Natural killer cell (primary cell): Measurements from ENCODE around the gene PGLYRP3. TPM values are rescaled to one million over a fixed set of nuclear protein-coding genes. Genes with fewer than 3 reads are reported as not detected.

Experiments used
- ATAC-seq, 3 donors: fragments of 150-1000 bp in 2 of 3; fragments of 200-7000 bp in 1 of 3; cut with Tn5 transposase; 1 replicate in 1 of 3; 2 replicates in 2 of 3; pipeline ENCODE4 v1.10.0; 2021; ENCODE audit warnings: mild to moderate bottlenecking in 2 of 3, moderate library complexity in 2 of 3
- DNase-seq, 2 donors: peaks; one replicate each; pipeline versions ENCODE4 v3.0.0 to v3.0.0-alpha.2; 2013 to 2021; ENCODE audit warnings: mixed read lengths in 1 of 2
- H3K27ac ChIP-seq: one replicate; pipeline ENCODE4 v1.5.1; 2013; ENCODE audit warnings: mild to moderate bottlenecking, low read length
- H3K27me3 ChIP-seq: one replicate; pipeline ENCODE4 v1.6.1; 2013; ENCODE audit warnings: low read length; ENCODE audit not compliant: control insufficient read depth, insufficient read depth
- H3K36me3 ChIP-seq: one replicate; pipeline ENCODE4 v1.6.1; 2013; ENCODE audit warnings: low read length; ENCODE audit not compliant: control insufficient read depth, insufficient read depth
- H3K4me1 ChIP-seq: one replicate; pipeline ENCODE4 v1.6.1; 2013; ENCODE audit warnings: low read length; ENCODE audit not compliant: control insufficient read depth, insufficient read depth
- H3K4me3 ChIP-seq: one replicate; pipeline ENCODE4 v1.5.1; 2013; ENCODE audit warnings: low read length
- H3K9me3 ChIP-seq: one replicate; pipeline ENCODE4 v1.6.1; 2013; ENCODE audit warnings: low read length; ENCODE audit not compliant: control insufficient read depth, insufficient read depth
- H3K27ac Mint-ChIP-seq, 2 donors: one replicate each; pipeline ENCODE4 v1.8.0; 2022; ENCODE audit warnings: mild to moderate bottlenecking in 2 of 2, mixed read lengths in 2 of 2, moderate library complexity in 1 of 2
- H3K27me3 Mint-ChIP-seq, 2 donors: one replicate each; pipeline ENCODE4 v1.8.0; 2022; ENCODE audit warnings: low read depth in 2 of 2, mixed read lengths in 2 of 2
- H3K36me3 Mint-ChIP-seq: one replicate; pipeline ENCODE4 v1.8.0; 2022; ENCODE audit warnings: mixed read lengths
- H3K4me1 Mint-ChIP-seq, 2 donors: one replicate each; pipeline ENCODE4 v1.8.0; 2022; ENCODE audit warnings: mixed read lengths in 2 of 2
- H3K4me3 Mint-ChIP-seq: one replicate; pipeline ENCODE4 v1.8.0; 2022; ENCODE audit warnings: mild to moderate bottlenecking, moderate library complexity, mixed read lengths
- H3K9me3 Mint-ChIP-seq, 2 donors: one replicate each; pipeline ENCODE4 v1.8.0; 2022; ENCODE audit warnings: mixed read lengths in 2 of 2
- WGBS: methylation state at CpG from one replicate; pipeline ENCODE4 v1.1.7; 2013; ENCODE audit warnings: missing lambda C conversion rate; ENCODE audit not compliant: insufficient coverage; 5-methylcytosine and 5-hydroxymethylcytosine counted together
- intact Hi-C: fragments of 100-400 bp; cut with micrococcal nuclease; formaldehyde crosslinking; loops from one replicate; pipeline ENCODE4 v1.14.2; 2022
- total RNA-seq, 4 donors: library from RNA; stranded (reverse); fragments of 120-200 nt in 1 of 4; gene quantifications; one replicate each; pipeline versions ENCODE4 v1.2.3 to v1.2.4, GENCODE V29; 2013 to 2022
- TF ChIP-seq, protein P1 (sequence below): fragments of 200-600 bp; IDR thresholded peaks from one replicate; pipeline ENCODE4 v1.8.0; 2022; ENCODE audit warnings: antibody characterized with exemption

The PGLYRP3 gene
- total RNA-seq, 3 donors from 2014 or later (not counting 1 experiment from before 2014, with no cell fraction given): not detected

DNA sequence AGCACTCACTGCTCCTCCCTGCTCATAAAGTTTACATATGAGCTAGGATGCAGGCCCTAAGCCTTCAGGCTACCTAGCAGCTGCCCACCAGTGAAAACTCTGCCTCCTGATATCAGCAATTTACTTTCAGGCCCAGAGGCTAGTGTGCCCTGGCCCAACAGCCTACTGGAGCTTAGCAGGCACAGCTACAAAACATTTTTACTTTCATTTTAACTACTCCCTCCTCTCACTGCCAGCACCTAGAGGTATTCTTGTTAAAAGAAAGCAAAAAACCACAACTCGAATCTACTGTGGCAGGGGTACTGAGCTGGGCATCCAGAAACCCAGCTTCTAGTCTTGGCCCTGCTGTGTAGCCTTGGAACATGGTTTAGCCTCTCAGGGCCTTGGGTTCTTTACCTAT is 59.1 kb downstream of the PGLYRP3 start:
- Mint-ChIP-seq H3K4me3 (no peak overlapping the region), H3K36me3 (no peaks in the 10 kb centered on the region), H3K9me3 (no peaks in the 10 kb centered on the region), H3K27me3 (peaks cover 14 to 15% of the 10 kb centered on the region in 2 donors), H3K27ac (no peak overlapping the region), H3K4me1 (no peaks in the 10 kb centered on the region)
- Histone ChIP-seq H3K27ac (no peak overlapping the region), H3K9me3 (no peaks in the 10 kb centered on the region), H3K4me1 (no peaks in the 10 kb centered on the region), H3K27me3 (no peaks in the 10 kb centered on the region), H3K4me3 (no peak overlapping the region), H3K36me3 (no peaks in the 10 kb centered on the region)
- DNase-seq: no peak
- TF ChIP-seq, protein P1, sequence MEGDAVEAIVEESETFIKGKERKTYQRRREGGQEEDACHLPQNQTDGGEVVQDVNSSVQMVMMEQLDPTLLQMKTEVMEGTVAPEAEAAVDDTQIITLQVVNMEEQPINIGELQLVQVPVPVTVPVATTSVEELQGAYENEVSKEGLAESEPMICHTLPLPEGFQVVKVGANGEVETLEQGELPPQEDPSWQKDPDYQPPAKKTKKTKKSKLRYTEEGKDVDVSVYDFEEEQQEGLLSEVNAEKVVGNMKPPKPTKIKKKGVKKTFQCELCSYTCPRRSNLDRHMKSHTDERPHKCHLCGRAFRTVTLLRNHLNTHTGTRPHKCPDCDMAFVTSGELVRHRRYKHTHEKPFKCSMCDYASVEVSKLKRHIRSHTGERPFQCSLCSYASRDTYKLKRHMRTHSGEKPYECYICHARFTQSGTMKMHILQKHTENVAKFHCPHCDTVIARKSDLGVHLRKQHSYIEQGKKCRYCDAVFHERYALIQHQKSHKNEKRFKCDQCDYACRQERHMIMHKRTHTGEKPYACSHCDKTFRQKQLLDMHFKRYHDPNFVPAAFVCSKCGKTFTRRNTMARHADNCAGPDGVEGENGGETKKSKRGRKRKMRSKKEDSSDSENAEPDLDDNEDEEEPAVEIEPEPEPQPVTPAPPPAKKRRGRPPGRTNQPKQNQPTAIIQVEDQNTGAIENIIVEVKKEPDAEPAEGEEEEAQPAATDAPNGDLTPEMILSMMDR: no peak
- intact Hi-C loops: no loop called here
- no peak for ATAC-seq
- 26% methylated on average over 1 of the region's 1 CpG for WGBS

DNA sequence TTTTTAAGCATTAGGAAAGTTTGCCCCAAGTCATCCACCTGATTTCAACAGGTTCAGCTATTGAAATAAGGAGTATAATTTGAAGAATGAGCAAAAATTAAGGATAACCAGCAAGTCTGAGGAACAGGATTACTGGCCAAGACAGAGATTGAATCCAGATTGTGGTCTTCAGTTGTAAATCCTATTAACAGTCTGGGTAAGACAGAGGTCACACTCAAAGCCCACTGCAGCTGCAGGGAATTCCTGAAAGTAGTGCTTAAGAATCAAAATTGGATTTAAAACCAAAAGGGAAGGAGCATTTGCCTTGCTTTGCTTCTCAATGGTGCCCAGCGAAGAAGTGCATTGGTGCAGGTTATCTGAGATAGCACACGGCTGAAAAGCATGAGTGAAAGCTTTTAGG is 59.7 kb downstream of the PGLYRP3 start:
- Mint-ChIP-seq H3K27ac (no peak overlapping the region), H3K36me3 (no peaks in the 10 kb centered on the region), H3K4me1 (no peaks in the 10 kb centered on the region), H3K27me3 (peaks cover 13% of the 10 kb centered on the region in 2 donors), H3K4me3 (no peak overlapping the region), H3K9me3 (no peaks in the 10 kb centered on the region)
- Histone ChIP-seq H3K4me3 (no peak overlapping the region), H3K27ac (no peak overlapping the region), H3K9me3 (no peaks in the 10 kb centered on the region), H3K36me3 (no peaks in the 10 kb centered on the region), H3K4me1 (no peaks in the 10 kb centered on the region), H3K27me3 (no peaks in the 10 kb centered on the region)
- ATAC-seq: no peak
- DNase-seq: no peak
- intact Hi-C loops: no loop called here
- TF ChIP-seq, protein P1: no peak
- 91% methylated on average over 2 of the region's 2 CpGs for WGBS

DNA sequence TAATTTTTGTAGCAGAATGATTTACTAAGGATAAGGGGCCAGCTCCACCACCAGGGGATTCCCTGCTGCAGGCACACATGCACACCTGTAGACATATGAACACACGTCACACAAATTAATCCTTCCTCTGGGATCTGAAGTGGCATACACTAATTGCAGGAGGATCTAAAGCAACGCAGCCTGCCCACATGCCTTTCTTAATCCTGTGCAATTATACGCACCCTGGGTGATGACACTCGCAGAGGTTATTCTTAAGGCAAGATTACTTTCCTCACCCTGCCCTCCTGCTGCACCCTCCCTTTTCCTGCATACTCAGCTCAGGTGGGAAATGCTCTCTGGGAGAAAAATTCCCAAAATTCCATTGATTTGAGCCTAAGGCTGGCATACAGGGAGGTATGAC is 60.8 kb downstream of the PGLYRP3 start:
- Histone ChIP-seq H3K36me3 (no peaks in the 10 kb centered on the region), H3K27me3 (peaks cover 6% of the 10 kb centered on the region), H3K27ac (no peak overlapping the region), H3K4me1 (no peaks in the 10 kb centered on the region), H3K4me3 (no peak overlapping the region), H3K9me3 (no peaks in the 10 kb centered on the region)
- ATAC-seq (no peak), DNase-seq (no peak)
- H3K27me3 Mint-ChIP-seq: peaks cover 15 to 22% of the 10 kb centered on the region in 2 donors
- no peaks in the 10 kb centered on the region for H3K9me3 Mint-ChIP-seq
- 83% methylated on average over 4 of the region's 4 CpGs for WGBS
- no peak overlapping the region for H3K4me3 Mint-ChIP-seq
- H3K4me1 Mint-ChIP-seq: no peaks in the 10 kb centered on the region
- no peak overlapping the region for H3K27ac Mint-ChIP-seq
- no peaks in the 10 kb centered on the region for H3K36me3 Mint-ChIP-seq
- intact Hi-C loops: no loop called here
- TF ChIP-seq, protein P1: no peak

DNA sequence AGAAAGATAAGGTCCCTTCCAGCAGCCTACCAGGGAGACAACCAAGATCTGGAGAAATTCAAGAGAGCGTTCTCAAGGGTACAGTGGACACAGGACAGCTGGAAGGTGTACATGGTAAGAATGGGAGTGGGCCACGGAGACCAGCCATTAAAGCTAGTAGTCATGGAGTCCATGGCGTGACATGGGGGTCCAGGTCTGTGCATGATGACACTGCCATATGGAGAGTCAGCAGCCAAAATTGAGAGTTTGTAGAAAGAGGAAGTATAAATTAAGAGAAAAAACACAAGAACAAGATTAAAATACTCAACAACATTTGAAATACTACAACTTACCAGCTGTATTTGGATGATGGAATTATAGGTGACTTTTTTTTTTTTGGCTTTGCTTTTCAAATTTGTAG is 61.2 kb downstream of the PGLYRP3 start:
- no peaks in the 10 kb centered on the region for H3K9me3 ChIP-seq
- peaks cover 7% of the 10 kb centered on the region for H3K27me3 ChIP-seq
- H3K4me1 ChIP-seq: no peaks in the 10 kb centered on the region
- Mint-ChIP-seq H3K4me3 (no peak overlapping the region), H3K36me3 (no peaks in the 10 kb centered on the region), H3K27me3 (peaks cover 15 to 22% of the 10 kb centered on the region in 2 donors), H3K9me3 (no peaks in the 10 kb centered on the region), H3K4me1 (no peaks in the 10 kb centered on the region), H3K27ac (no peak overlapping the region)
- TF ChIP-seq, protein P1: no peak
- no peak for ATAC-seq
- no peak overlapping the region for H3K4me3 ChIP-seq
- intact Hi-C loops: no loop called here
- DNase-seq: no peak
- H3K36me3 ChIP-seq: no peaks in the 10 kb centered on the region
- WGBS: 82% methylated on average over 3 of the region's 3 CpGs
- no peak overlapping the region for H3K27ac ChIP-seq
